H1 (cell line): Measurements from ENCODE around the gene AKT1. TPM values are rescaled to one million over a fixed set of nuclear protein-coding genes. Genes with fewer than 3 reads are reported as not detected.

Experiments used
- ATF2 ChIP-seq: IDR thresholded peaks from 2 replicates; pipeline ENCODE4 v1.6.1; 2012; ENCODE audit warnings: low read length, inconsistent platforms
- BCL11A ChIP-seq, 2 experiments: IDR thresholded peaks; one replicate each; pipeline ENCODE4 v1.6.1; 2011; ENCODE audit warnings: low read depth in 2 of 2, low read length in 2 of 2, mild to moderate bottlenecking in 2 of 2
- CTCF ChIP-seq, 3 experiments: IDR thresholded peaks; 1 replicate in 2 of 3; 2 replicates in 1 of 3; pipeline versions ENCODE4 v1.5.1 to v1.6.1; 2011; ENCODE audit warnings: low read length in 3 of 3, mild to moderate bottlenecking in 3 of 3, inconsistent platforms in 2 of 3, low read depth in 1 of 3, moderate library complexity in 1 of 3; ENCODE audit not compliant: insufficient read depth in 1 of 3; ENCODE audit errors: control extremely low read depth in 1 of 3
- E2F6 ChIP-seq: IDR thresholded peaks from 2 replicates; pipeline ENCODE4 v1.6.1; 2012; ENCODE audit warnings: inconsistent platforms
- GTF2F1 ChIP-seq: IDR thresholded peaks from 2 replicates; pipeline ENCODE4 v1.6.1; 2012; ENCODE audit warnings: low read depth, low read length, improper control_type of control experiment, borderline replicate concordance
- SP1 ChIP-seq: IDR thresholded peaks from 2 replicates; pipeline ENCODE4 v1.6.1; 2011; ENCODE audit warnings: low read depth, low read length
- SUZ12 ChIP-seq: fragments of 200-600 bp; sonication (generic); IDR thresholded peaks from 2 replicates; pipeline ENCODE4 v1.6.1; 2012; ENCODE audit warnings: mild to moderate bottlenecking, inconsistent platforms, low read length, moderate library complexity, mixed read lengths
- polyA plus RNA-seq, 7 experiments: library from polyadenylated mRNA; depleted of rRNA in 3 of 7; stranded (reverse) in 5 of 7; unstranded in 2 of 7; fragments of >200 nt in 5 of 7; fragments of 200-250 nt in 2 of 7; gene quantifications; 1 replicate in 5 of 7; 2 replicates in 1 of 7; 4 replicates in 1 of 7; pipeline versions ENCODE4 v1.2.1 to v1.2.3, GENCODE V29; 2011 to 2013; ENCODE audit warnings: missing spikeins in 2 of 7, mixed read lengths in 2 of 7
- total RNA-seq: library from RNA; stranded (reverse); fragmentation: NEBNext Ultra II Directional; extraction: Animal tissue kit (Norgen Biotek cat#: 25700); gene quantifications from 2 replicates; pipeline ENCODE4 v1.2.1, GENCODE V29; 2021

The AKT1 gene
- total and polyA plus RNA-seq, 2 of the 8 experiments (the other 6 are each of a cell fraction or from before 2014, with no cell fraction given), result 68.1 to 71.5 TPM

- no peak for TF ChIP-seq CTCF (IDR thresholded peaks at IDR 0.05; ENCODE audit: control extremely low read depth in 1 of 3, insufficient read depth in 1 of 3, low read depth in 1 of 3, low read length in 3 of 3)
- TF ChIP-seq ATF2, result no peak
- TF ChIP-seq GTF2F1, result no peak
- no peak for TF ChIP-seq BCL11A (IDR thresholded peaks at IDR 0.05; ENCODE audit: low read depth in 2 of 2, low read length in 2 of 2)
- no peak for TF ChIP-seq SUZ12
- TF ChIP-seq SP1, result no peak
- no peak for TF ChIP-seq E2F6
Measured at GRCh38 chr14:104805941-104806624, 10.5 kb upstream of the AKT1 start (continued).
